Ishikawa (cell line): ENCODE data around the gene CHCHD3.

Experiments
- CEBPB ChIP-seq: IDR thresholded peaks from 2 replicates; pipeline ENCODE4 v1.6.1; 2012
- CREB1 ChIP-seq: IDR thresholded peaks from 2 replicates; pipeline ENCODE4 v1.6.1; 2012; ENCODE audit warnings: low read depth
- EGR1 ChIP-seq: IDR thresholded peaks from 2 replicates; pipeline ENCODE4 v1.6.1; 2012
- EP300 ChIP-seq: IDR thresholded peaks from 2 replicates; pipeline ENCODE4 v1.6.1; 2012; ENCODE audit warnings: borderline replicate concordance
- FOXM1 ChIP-seq: IDR thresholded peaks from 2 replicates; pipeline ENCODE4 v1.6.1; 2012; ENCODE audit warnings: low read depth, borderline replicate concordance
- RAD21 ChIP-seq: IDR thresholded peaks from 2 replicates; pipeline ENCODE4 v1.6.1; 2012; ENCODE audit warnings: low read depth
- REST ChIP-seq: IDR thresholded peaks from 2 replicates; pipeline ENCODE4 v1.6.1; 2012; ENCODE audit warnings: low read depth, mild to moderate bottlenecking
- TAF1 ChIP-seq: IDR thresholded peaks from 2 replicates; pipeline ENCODE4 v1.6.1; 2012; ENCODE audit warnings: low read depth, mild to moderate bottlenecking
- TEAD4 ChIP-seq: IDR thresholded peaks from 2 replicates; pipeline ENCODE4 v1.6.1; 2012
- YY1 ChIP-seq: IDR thresholded peaks from 2 replicates; pipeline ENCODE4 v1.6.1; 2012; ENCODE audit warnings: low read depth
- TF ChIP-seq, protein P1 (sequence below): IDR thresholded peaks from 2 replicates; pipeline ENCODE4 v1.6.1; 2012

GRCh38 chr7:132751244-132751647, 330.6 kb downstream of the CHCHD3 start:
- TF ChIP-seq YY1 (no peak), TAF1 (no peak), CEBPB (no peak), FOXM1 (no peak), CREB1 (no peak), REST (no peak), EP300 (no peak), RAD21 (no peak), EGR1 (no peak), TEAD4 (no peak)
- TF ChIP-seq, protein P1, sequence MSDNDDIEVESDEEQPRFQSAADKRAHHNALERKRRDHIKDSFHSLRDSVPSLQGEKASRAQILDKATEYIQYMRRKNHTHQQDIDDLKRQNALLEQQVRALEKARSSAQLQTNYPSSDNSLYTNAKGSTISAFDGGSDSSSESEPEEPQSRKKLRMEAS = no peak
